GM21526 (cell line): ENCODE results near the gene SLC17A7.
"Not testable (repeated sequence)": the region's sequence is repeated elsewhere in the genome, so short reads cannot be mapped to it uniquely, and the experiment has no call there.

Experiments used
- ATAC-seq: cut with Tn5 transposase; IDR thresholded peaks from one replicate; pipeline ENCODE4 v1.9.1; 2021; ENCODE audit warnings: moderate library complexity; ENCODE audit not compliant: unreplicated experiment, low FRiP score

SLC17A7 gene

GRCh38 chr19:49447485-49448431 lies 6.4 kb upstream of the SLC17A7 start:
- no peak for ATAC-seq

GRCh38 chr19:49445997-49446396 lies 4.7 kb upstream of the SLC17A7 start:
- no peak for ATAC-seq

- not testable (repeated sequence) for ATAC-seq
Observed at GRCh38 chr19:49444100-49444700, 2.9 kb upstream of the SLC17A7 start.

GRCh38 chr19:49443366-49444099 lies 2.2 kb upstream of the SLC17A7 start:
- peak; percentile 52 for ATAC-seq

GRCh38 chr19:49442771-49443365 lies 1.5 kb upstream of the SLC17A7 start:
- ATAC-seq, result peak; percentile 4

GRCh38 chr19:49442354-49442753 lies 1.0 kb upstream of the SLC17A7 start:
- ATAC-seq, result no peak

- no peak for ATAC-seq
Observed at GRCh38 chr19:49441960-49442350, 628 bp upstream of the SLC17A7 start.

- no peak for ATAC-seq
Observed at GRCh38 chr19:49440439-49441209, 703 bp downstream of the SLC17A7 start.

GRCh38 chr19:49439836-49440235 lies 1.5 kb downstream of the SLC17A7 start:
- no peak for ATAC-seq

- no peak for ATAC-seq
Observed at GRCh38 chr19:49438261-49438660, 3.1 kb downstream of the SLC17A7 start.

GRCh38 chr19:49437231-49437630 lies 4.1 kb downstream of the SLC17A7 start:
- ATAC-seq, result no peak

GRCh38 chr19:49436381-49437017 lies 4.8 kb downstream of the SLC17A7 start:
- ATAC-seq, result no peak

- ATAC-seq, result no peak
Observed at GRCh38 chr19:49435670-49436069, 5.7 kb downstream of the SLC17A7 start.

- no peak for ATAC-seq
Observed at GRCh38 chr19:49434907-49435583, 6.3 kb downstream of the SLC17A7 start.

- ATAC-seq, result no peak
Observed at GRCh38 chr19:49433240-49433901, 8.0 kb downstream of the SLC17A7 start.

- ATAC-seq, result no peak
Observed at GRCh38 chr19:49432141-49433073, 8.9 kb downstream of the SLC17A7 start.

GRCh38 chr19:49431330-49431749 lies 10.0 kb downstream of the SLC17A7 start:
- no peak for ATAC-seq
